HPDE6-E6E7 (cell line): ENCODE results near the gene DYNC2H1.
"Not testable (repeated sequence)": the region's sequence is repeated elsewhere in the genome, so short reads cannot be mapped to it uniquely, and the experiment has no call there.

Experiments
- DNase-seq: peaks from one replicate; pipeline ENCODE4 v3.0.0; 2011; ENCODE audit warnings: missing footprints; ENCODE audit errors: extremely low spot score

The DYNC2H1 gene

GRCh38 chr11:103367650-103368049 is 258.4 kb downstream of the DYNC2H1 start:
- DNase-seq = no peak

DNA sequence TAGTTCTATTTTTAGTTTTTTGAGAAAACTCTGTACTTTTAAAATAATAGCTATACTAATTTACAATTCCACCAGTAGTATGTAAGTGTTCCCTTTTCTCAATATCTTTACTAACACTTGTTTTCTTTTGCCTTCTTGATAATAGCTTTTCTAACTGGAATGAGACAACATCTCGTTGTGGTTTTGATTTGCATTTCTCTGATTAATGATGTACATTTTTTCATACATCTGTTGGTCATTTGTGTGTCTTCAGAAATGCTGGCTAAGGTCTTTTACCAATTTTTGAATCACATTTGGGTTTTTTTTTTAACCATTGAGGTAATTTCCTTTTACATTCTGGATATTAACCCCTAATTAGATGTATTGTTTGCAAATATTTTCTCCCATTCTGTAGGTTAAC is 258.9 kb downstream of the DYNC2H1 start:
- DNase-seq = no peak

GRCh38 chr11:103370076-103370475 is 260.9 kb downstream of the DYNC2H1 start:
- no peak for DNase-seq

- DNase-seq = no peak
Measured at GRCh38 chr11:103372906-103373305, 263.7 kb downstream of the DYNC2H1 start.

GRCh38 chr11:103374227-103374626 is 265.0 kb downstream of the DYNC2H1 start:
- DNase-seq = not testable (repeated sequence)

DNA sequence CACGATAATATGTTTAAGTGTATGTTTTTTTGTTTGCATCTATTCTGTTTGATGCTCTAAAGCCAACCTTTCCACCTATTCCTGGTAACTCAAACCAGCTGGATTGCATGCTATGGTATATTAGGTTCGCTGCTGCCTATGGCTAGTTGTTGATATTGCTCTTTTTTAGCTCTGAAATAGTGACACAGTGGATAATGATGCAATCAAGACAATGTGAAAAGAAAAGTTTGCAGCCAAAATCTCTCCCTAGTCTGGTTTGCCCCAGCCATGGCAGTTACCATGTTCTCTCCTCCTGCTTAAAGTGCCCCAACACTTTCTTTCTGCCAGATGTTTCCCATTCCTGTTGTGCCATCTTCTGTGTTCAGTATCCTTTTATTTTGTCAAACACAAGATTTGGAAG is 269.7 kb downstream of the DYNC2H1 start:
- DNase-seq = no peak

- no peak for DNase-seq
Measured at GRCh38 chr11:103380031-103380430, 270.8 kb downstream of the DYNC2H1 start.

DNA sequence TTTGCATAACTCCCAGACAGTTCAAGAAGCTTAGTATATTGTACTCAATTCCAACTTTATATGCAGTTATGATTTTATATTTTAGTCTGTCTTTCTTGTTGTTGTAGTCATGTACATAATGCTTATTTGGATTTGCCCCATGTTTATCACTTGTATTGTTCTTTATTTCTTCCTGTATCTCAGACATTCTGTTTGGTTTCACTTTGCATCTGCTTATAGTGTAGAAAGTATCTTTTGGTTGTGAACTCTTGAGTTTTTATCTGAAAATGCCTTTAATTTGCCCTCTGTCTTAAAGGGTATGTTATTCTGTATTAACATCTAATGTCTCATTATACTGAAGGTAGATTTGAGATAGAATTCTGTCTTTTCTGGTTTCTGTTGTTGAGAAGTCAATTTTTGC is 275.4 kb downstream of the DYNC2H1 start:
- no peak for DNase-seq

DNA sequence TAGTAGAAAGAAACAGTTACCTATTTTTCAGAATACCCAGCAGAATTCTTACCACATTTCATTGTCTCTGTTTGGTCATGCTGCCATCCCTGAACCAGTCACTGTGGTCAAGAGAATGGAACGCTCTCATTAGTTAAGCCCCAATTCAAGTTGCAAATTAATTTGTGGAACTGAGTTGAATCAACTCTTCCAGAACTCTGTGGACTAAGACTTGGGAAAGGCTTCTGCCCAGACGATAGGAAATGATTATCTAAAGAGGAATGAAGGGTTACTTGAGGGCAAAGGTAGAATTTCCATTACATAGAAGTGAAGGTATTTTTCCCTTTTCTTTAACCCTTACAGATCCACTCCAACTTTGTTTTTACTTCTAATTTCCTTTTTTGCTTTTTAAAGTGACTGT is 286.4 kb downstream of the DYNC2H1 start:
- peak; percentile 3 for DNase-seq

GRCh38 chr11:103396237-103396636 is 287.0 kb downstream of the DYNC2H1 start:
- DNase-seq = no peak

DNA sequence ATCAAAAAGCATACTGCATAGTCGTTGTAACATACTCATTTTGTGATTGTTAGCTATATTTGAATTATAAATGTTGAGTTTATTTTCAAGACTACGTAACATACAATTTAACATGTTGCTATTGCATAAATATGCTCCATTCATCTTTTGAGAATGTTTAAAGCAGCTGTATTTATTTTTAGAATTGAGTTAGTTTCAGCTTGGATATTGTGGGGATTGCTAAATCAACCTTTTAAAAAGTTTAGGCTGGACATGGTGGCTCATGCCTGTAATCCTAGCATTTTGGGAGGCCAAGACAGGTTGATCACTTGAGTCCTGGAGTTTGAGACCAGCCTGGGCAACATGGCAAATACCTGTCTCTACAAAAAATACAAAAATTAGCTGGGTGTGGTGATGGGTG is 288.1 kb downstream of the DYNC2H1 start:
- DNase-seq = no peak

DNA sequence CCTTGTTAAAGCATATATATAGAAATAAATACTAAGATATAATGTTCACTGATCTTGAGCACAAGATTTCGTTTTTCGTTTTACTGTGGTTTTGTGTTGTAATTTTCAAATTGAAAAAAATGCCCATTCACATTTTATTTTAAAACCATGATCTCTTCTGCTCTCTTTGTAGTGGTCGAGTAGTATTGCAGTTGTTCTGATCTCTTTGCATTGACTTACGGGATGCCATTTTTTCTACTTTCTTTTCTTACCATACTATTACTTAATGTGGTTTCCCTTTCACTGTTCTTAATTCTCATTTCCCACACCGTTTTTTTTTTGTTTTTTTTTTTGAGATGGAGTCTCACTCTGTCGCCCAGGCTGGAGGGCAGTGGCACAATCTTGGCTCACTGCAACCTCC is 289.6 kb downstream of the DYNC2H1 start:
- DNase-seq = no peak

DNA sequence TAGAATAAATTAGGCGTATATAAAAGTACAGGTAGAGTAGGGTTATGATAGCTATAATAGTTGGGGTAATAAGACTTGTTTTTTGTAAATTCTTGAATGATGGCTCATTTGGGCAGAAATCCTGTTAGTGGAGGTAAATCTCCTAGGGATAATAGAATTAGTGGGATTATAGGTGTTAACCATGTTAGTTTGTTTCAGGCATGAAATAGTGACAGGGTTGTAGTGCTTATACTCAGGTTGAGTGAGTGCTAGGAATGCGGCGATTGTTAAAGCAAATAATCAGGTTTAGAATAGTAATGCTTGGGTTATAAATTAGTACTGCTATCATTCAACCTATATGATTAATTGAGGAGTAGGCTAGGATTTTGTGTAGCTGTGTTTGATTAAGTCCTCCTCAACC is 297.1 kb downstream of the DYNC2H1 start:
- no peak for DNase-seq

DNA sequence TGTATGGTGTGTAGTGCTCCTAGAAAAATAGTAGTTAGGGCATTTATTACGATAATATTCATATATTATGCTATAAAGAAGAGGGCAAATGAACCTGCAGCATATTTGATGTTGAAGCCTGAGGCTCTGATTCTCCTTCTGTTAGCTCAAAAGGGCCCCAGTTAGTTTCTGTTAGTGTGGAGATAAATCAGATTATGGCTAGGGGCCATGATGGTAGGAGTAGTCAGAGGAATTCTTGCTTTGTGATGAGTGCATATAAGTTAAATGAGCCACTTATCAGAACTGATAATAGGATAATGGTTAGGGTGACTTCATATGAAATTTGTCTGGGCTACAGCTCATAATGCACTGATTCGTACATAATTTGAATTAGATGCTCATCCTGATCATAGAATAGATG is 298.4 kb downstream of the DYNC2H1 start:
- no peak for DNase-seq

- DNase-seq = no peak
Measured at GRCh38 chr11:103413266-103413888, 304.2 kb downstream of the DYNC2H1 start.

- DNase-seq = no peak
Measured at GRCh38 chr11:103418014-103418413, 308.8 kb downstream of the DYNC2H1 start.

- DNase-seq = no peak
Measured at GRCh38 chr11:103420593-103420992, 311.4 kb downstream of the DYNC2H1 start.

DNA sequence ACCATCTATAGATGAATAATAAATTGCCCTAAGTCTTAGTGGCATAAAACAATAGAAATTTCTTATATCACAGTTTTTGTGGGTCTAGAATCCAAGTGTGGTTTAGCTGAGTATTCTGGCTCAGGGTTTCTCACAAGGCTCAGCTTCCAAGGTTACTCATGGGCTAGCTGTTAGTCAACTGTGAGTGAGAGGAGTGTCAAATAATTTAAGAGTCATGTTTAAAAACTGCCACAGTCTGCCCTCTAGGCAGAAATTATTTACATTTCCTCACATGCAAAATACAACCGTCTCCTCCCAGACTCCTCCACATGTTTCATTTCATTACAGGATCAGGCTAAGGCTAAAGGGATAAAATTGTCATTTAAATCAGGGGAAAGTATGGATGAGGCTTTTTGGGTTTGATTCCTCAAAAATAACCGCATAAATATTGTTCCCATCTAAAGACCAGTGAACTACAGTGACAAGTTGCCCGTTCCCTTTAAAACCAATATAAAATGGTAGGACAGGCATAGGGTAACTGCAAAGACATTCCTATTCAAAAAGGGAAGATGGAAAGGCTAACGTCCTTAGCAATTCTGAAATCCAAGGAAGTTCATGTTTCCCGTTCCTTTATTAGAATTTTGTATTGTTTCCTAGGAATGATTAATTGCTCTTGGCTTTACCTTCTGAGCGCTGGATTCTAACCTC is 324.3 kb downstream of the DYNC2H1 start:
- DNase-seq = peak; percentile 50

DNA sequence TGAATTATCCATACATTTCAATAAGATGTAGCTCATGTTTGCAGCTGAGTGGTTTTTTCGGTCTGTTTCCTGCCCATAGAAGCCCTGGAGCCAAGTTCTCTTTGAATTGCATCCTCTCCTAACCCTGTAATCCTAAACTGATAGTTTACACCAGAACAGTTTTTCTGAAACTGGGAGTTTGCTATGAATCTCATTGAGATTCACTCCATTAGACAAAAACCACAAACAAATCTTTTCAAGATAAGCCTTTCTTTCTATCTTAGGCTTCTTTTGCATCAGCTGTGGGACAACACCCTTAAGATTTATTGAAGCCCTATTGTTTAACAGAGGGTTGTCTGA is 324.8 kb downstream of the DYNC2H1 start:
- DNase-seq = no peak

DNA sequence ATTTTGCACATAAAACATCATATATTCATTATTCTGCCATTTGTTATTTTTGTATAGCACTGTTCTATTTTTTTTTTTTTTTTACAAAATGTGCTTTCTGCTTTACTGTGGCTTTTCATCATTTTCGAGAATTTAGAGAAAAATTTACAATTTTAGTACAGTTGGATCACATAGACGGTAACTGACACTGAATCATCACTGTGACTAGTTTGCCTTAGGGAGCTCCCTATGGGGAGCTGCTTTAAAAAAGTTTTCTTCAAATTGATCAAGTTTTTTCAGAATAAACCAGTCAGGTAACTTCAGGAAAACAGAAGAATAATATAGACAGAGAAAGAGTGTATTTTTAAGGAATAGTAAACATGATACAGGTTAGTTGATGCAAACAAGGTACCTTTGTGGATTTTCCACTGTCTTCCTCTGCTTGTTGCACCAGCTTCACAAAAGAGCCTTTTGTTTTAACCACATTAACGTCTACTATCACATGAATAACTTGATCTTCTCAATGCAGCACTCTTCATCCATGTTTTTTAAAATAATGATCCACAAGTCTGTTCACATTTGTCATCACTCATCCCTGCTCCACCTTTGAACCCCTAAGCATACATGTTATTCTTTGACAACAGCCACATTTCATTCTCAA is 327.0 kb downstream of the DYNC2H1 start:
- DNase-seq = no peak

DNA sequence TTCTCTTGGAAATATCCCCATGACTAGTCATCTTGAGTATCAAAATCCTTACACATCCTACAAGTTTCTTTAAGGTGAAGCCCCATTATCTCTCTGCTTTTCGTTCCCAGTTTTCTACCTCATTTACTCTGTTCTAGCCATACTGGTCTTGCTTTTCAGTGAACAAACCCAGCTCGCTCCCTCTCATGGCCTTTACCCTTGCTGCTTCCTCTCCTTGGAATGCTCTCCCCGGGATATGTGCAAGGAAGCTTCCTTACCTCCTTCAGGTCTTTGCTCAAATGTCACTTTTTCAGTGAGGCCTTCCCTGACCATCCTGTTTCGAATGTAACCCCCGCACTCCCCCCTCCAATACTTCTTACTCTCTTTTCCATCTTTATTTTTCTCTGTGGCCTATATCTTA is 331.8 kb downstream of the DYNC2H1 start:
- no peak for DNase-seq

- DNase-seq = no peak
Measured at GRCh38 chr11:103448966-103449365, 339.7 kb downstream of the DYNC2H1 start.

GRCh38 chr11:103450241-103450640 is 341.0 kb downstream of the DYNC2H1 start:
- DNase-seq = no peak
